VCaP (cell line): ENCODE measurements around the gene FETUB.
"Not testable (repeated sequence)": the region's sequence is repeated elsewhere in the genome, so short reads cannot be mapped to it uniquely, and the experiment has no call there.

ENCODE experiments used
- H3K27ac ChIP-seq: fragments of 450-650 bp; 2 replicates; pipeline ENCODE4 v1.5.1; 2017
- CTCF ChIP-seq: fragments of 450-650 bp; conservative IDR thresholded peaks from 2 replicates; pipeline ENCODE4 v1.5.1; 2017; ENCODE audit warnings: mild to moderate bottlenecking, moderate library complexity

Gene FETUB

GRCh38 chr3:186682812-186683211 is 42.6 kb downstream of the FETUB start:
- H3K27ac ChIP-seq, result no peak overlapping the region
- TF ChIP-seq CTCF, result no peak

- no peak overlapping the region for H3K27ac ChIP-seq
- no peak for TF ChIP-seq CTCF
Observed at GRCh38 chr3:186683979-186684378, 43.8 kb downstream of the FETUB start.

GRCh38 chr3:186686475-186686874 is 46.3 kb downstream of the FETUB start:
- not testable (repeated sequence) for H3K27ac ChIP-seq

- no peak for TF ChIP-seq CTCF
- H3K27ac ChIP-seq, result no peak overlapping the region
Observed at GRCh38 chr3:186687120-186687651, 47.0 kb downstream of the FETUB start.

DNA sequence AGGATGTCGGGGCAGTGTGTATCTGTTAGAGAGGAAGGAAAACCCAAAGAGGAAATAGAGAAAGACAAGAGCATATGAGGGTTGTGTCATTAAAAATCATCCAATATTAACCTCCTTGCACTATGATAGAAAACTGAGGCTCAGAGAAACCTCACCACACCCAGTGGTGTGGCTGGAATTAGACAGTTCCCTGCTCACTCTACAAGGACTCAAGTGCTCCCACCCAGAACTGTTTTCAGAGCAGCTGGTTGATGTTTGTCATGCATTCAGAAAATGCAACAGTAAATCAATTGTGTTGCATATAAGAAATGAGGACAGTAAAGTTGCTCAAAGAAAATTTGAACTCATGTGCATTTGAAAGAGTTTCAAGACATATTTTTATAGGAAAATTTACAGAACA is 50.1 kb downstream of the FETUB start:
- not testable (repeated sequence) for H3K27ac ChIP-seq

DNA sequence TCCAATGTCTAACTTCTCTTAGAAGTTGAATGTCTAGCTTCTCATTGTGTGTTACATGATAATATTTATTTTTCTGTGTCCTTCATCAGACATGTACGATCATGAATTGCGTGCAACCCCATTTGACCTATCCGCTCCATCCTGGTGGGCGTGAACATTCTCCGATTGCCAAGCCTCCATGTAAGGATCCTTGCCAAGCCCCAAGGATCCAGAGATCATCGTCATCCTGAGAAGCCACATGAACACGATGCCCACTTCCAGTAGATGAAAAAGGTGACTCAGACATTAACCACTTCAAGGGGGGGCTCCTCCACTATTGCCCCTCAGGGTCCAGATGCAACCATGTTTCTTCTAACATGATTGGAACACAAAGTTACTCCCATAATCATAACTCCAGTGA is 51.5 kb downstream of the FETUB start:
- TF ChIP-seq CTCF, result no peak
- no peak overlapping the region for H3K27ac ChIP-seq

DNA sequence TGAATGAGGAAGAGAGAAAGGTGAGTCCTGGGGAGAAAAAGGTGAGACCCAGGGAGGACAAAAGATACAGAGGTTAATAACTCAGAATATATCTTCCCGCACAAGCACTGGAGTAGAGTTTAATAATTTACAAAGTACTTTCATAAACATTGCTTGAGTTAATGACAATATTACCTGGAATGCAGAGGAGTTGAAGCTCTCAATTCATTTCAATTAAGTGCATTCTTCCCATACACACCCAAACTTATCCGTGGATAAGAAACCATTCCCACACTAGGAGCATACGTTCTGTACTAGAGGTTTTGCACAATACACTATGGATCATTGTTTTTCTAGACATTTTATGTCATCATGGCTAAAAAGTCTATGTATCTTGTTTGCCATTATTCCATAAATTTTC is 53.6 kb downstream of the FETUB start:
- no peak for TF ChIP-seq CTCF

GRCh38 chr3:186694288-186695032 is 54.3 kb downstream of the FETUB start:
- H3K27ac ChIP-seq, result no peak overlapping the region
- no peak for TF ChIP-seq CTCF

More for the DNA sequence above, 53.6 kb downstream of the FETUB start:
- no peak overlapping the region for H3K27ac ChIP-seq

DNA sequence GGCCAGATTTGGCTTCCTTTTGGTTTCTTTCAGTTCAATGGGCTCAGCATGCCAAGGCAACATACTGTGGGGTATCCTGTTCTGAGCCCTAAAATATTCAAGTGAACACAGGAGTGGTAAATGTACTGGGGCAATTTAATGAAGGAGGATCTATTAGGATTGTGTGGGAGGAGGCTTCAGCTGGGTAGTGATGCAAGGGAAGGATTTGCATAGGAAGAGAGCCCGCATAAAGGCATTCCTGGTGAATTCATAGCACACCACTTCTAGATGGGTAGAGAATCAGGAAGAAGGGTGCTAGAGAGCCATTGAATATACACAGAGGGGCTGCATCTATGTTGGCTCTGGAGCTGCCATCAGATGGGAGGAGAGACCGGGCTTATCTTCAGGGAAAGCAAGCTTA is 56.3 kb downstream of the FETUB start:
- H3K27ac ChIP-seq, result no peak overlapping the region
- no peak for TF ChIP-seq CTCF
